ENCODE results near the gene SVIL.

DNA sequence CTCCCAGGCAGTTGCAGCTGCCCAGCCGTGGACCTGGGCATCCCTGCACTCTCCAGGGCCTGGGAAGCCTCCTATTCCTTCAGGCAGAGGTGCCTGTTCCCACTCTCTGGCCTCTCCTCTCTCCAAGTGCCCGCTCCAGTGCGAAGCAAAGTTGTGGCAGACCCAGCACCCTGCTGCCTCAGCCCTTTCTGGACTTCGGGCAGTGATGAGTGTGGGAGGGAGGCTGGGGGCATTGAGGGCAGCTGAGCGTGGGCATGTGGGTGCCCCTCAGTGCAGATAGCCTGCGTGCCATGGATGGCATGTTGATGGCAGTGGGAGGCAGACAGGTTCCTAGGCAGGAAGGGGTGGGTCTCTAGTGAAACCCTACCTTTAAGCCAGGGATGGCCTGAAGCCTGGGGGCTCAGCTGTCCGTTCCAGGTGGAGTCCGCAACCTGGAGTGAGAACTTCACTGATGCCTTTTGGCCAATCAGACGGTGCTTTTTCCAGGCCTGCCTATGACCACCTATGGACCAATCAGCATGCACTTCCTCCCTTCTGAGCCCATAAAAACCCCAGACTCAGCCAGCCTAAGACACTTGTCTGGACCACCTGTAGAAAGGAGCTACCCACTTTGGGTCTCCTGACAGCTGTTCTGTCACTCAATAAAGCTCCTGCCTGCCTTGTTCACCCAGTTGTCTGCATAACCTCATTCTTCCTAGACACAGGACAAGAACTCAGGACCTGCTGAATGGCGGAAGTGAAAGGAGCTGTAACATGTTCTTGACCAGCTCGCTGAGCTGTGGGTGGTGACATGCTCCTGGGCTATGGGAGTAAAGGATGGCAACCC is 26.1 kb downstream of the SVIL start:
- no peak for TF ChIP-seq EZH2phosphoT487 (IDR thresholded peaks at IDR 0.05; ENCODE audit: insufficient read depth, low read depth)
- TF ChIP-seq EZH2 (IDR thresholded peaks at IDR 0.05; ENCODE audit: insufficient read depth, poor library complexity, severe bottlenecking): no peak

Data from GM23248 (cell line).